Measurements from ENCODE around the gene BPIFA1.

The BPIFA1 gene

GRCh38 chr20:33280000-33280680 lies 44.3 kb downstream of the BPIFA1 start:
- no peak for DNase-seq

- no peak for DNase-seq
These were observed 45.0 kb downstream of the BPIFA1 start for GRCh38 chr20:33280775-33281174.

DNA sequence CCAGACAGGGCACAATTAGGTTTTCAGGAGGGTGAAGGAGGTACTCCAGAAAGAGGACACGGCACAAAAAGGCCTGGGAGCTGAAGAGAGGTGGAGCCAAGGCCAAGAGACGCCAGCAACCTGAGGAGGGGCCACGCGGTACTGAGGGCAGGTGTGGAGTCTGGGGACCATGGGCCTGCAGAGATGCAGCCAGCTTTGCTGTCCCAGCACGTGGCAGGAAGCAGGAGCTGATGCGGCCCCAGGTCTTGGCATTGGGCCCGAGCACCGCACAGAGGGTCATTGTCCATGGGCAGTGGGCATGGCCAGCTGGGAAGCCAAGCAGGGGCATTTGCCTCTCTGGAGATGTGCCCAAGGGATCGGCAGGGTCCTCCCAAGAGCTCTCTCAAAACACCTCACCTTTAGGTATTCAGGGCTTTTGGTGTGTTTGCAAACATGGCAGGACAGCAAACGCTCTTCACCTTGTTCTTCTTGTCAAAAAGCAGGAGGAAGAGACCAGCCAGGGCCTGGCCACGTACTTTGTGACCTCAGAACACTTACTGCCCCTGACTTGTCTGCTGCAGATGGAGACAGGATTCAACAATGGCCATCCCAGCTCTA lies 45.9 kb downstream of the BPIFA1 start:
- no peak for DNase-seq

DNA sequence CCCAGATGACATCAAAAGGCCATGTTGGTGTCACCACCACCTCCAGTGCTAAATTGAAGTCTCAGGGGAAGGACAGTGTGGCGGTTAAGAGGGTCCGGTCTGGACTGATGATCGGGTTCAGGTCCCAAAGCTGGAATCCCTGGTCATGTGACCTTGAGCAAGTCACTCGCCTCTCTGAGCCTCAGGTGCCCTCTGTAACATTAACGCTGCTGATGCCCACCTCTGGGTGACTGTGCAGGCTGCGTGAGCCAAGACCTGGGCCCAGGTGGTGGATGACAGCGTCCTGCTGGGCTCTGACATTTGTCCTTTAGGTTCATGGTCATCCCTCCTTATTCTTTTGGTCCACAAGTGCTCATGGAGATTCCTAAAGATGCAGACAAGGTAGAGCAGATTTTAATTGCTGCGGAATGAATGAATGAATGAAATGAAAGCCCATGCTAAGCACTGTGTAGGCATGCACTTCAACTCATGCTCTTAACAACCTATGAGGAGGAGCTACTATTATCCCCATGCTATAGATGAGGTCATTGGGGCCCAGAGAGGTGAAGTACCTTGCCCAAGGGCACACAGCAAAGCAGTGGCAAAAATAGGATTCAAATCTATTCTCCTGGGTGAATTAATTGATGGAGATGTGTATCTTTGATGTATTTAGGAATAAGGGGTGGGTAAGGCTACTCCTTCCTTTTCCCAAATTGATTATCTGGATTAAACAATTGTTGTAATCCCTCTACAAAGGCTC lies 46.6 kb downstream of the BPIFA1 start:
- DNase-seq, result no peak

DNA sequence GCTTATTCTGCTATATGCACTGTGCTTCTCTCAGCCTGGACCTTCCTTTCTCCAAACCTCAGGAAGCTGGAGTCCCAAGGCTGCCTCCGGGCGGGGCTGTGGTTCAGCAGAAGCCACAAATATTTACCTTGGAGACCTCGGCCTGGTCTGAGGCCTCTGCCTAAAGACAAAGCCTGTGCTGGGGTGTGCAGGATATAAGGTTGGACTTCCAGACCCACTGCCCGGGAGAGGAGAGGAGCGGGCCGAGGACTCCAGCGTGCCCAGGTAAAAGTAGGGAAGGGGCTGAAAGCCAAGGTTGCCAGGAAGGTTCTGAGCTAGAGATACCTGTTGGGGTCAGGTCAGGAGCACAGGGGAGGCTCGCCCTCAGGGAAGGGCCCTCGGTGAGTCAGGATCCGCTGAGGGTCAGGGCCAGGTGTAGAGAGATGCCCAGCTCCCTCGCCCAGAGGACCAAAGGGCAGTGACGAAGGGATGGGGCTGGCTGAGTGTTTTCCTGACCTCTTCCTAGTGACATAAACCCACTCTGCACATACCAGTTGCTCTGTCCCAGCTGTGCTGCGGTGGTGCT lies 47.3 kb downstream of the BPIFA1 start, which contains the start of gene BPIFB1:
Gene BPIFB1, plus strand, starts transcription at position 224 of the 565 bp plus-strand sequence. CDS start 2,860 bp downstream, outside the sequence.
- DNase-seq, result no peak

DNA sequence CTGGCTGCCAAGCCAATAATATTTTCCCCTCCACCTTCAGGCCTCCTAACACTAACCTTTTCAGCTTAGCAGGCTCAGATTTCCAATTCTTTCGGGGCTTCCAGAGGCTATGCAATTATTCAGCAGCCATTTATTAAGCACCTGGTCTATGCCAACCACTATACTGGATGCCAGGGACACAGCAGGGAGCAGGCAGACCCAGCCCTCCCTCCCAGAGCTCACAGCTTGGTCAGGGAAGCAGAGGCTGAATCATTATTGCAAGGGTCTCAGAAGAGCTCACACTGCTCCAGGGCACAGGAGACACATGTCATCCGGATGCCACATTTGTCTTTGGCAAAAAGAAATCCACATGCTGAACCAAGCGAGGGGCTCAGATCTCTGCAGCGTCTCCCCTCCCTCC lies 48.5 kb downstream of the BPIFA1 start:
- DNase-seq, result no peak

GRCh38 chr20:33284937-33285336 lies 49.1 kb downstream of the BPIFA1 start:
- DNase-seq, result no peak

GRCh38 chr20:33285861-33286495 lies 50.2 kb downstream of the BPIFA1 start:
- DNase-seq, result no peak

DNA sequence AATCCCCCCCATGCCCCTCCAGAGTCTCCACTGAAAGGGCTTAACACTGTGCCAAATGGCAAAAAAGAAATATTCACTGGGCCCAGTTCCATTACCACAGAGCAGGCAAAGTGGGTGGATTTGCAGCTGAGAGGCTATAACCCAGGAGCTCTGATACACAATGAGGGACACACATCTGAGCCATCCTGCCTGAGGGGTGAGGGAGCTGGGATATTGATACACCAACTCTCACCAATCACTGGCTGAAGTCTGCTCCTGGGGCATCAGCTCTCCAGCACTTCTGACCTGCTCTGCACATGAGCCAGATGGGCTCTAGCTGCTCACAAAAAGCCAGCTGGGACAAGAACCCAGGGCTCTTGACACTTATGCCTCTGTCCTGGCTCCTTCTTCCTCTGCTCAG lies 52.1 kb downstream of the BPIFA1 start:
- no peak for DNase-seq

GRCh38 chr20:33290852-33291251 lies 55.1 kb downstream of the BPIFA1 start:
- no peak for DNase-seq

DNA sequence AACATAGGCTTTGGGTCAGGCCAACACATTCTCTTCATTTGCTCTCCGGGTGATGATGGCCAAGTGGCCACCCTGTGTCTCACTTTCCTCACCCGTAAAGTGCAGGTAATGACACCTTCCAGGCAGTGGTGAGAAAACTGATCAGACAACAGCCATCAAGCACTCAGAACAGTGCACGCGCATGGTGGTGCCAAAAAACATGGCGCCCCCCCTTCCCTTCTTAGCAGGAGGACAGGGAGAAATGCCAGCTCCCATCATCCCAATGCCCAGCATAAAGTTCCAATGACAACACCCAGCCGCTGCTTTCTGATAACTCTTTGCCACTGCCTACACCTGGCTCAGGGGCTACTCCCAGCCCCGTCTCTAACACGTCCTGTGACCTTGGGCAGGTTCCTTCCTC lies 55.6 kb downstream of the BPIFA1 start:
- DNase-seq, result no peak

DNA sequence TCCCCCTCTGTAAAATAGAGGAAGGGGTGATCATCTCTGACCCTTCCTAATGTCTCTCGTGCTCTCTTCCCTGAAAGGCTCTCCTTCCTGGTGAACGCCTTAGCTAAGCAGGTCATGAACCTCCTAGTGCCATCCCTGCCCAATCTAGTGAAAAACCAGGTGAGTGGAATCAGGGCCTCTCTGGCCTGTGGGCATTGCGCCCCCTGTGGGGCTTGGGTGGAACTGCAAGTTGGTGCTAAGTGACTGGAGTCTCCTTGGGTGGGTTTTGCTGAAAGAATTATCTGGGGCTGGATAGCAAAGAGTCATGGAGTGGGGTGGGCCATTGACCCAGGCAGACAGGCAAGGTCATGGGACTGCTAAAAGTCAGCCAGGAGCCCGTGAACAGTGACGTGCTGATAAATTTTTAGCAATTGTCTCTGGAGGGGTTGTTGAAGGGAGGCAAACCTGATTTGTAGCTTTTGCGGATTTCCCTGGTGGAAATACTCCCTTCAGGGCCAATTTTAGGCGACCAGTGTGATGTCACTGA lies 56.1 kb downstream of the BPIFA1 start:
- DNase-seq, result peak; percentile 68

Measured in activated naive CD4-positive, alpha-beta T cell treated with anti-CD3 and anti-CD28 coated beads, Interleukin-2, amount 50 U/mL, for 16 hours (primary cell).